ENCODE results near the gene VDR.

DNA sequence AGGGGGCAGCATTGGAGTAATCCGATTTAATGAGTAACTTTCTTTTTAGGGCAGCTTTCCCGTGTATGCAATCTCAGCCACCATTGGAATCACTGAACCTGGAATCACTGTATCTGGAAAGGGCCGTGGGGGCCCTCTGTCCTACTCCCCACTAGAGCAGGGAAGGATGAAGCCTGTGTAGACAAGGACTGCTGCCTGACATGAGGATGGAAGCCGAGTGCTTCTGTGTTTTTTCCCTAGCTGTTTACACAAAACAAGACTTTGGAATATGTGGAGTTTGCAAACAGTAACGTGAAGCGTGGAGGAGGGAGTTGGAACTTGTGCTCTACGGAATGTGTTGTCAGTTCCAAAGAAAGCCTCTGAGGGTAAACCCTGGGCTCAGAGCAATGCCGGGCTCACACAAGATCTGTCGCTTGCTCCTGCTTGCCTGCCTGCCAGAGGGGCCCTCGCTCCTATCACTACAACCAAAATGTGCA is 52.7 kb downstream of the VDR start:
- TF ChIP-seq EZH2 (IDR thresholded peaks at IDR 0.05) (no peak), POLR2AphosphoS5 (IDR thresholded peaks at IDR 0.05; ENCODE audit: borderline replicate concordance, low read depth, low read length) (no peak)
